ENCODE measurements around the gene CDC42BPA. TPM values are rescaled to one million over a fixed set of nuclear protein-coding genes. Genes with fewer than 3 reads are reported as not detected.
"Not testable (repeated sequence)": the region's sequence is repeated elsewhere in the genome, so short reads cannot be mapped to it uniquely, and the experiment has no call there.

CDC42BPA gene
- total RNA-seq, 1 experiment from 2014 or later = 30.1 TPM

- Histone ChIP-seq H3K9me3 (ENCODE audit: control insufficient read depth, low read depth, low read length) (no peaks in the 10 kb centered on the region), H3K79me1 (ENCODE audit: insufficient read depth, low read depth, low read length, poor library complexity, severe bottlenecking) (no peaks in the 10 kb centered on the region), H2BK12ac (ENCODE audit: insufficient read length, low read depth, low read length) (no peak overlapping the region), H4K20me1 (ENCODE audit: control insufficient read depth, insufficient read depth, insufficient read length) (no peaks in the 10 kb centered on the region), H3K23ac (ENCODE audit: insufficient read length, low read depth, low read length) (no peak overlapping the region), H3T11ph (ENCODE audit: low read length) (no peak overlapping the region), H3K27me3 (ENCODE audit: insufficient read depth, low read length) (no peaks in the 10 kb centered on the region), H3K14ac (ENCODE audit: insufficient read depth, low read length) (no peak overlapping the region), H3K18ac (ENCODE audit: insufficient read length, low read depth, low read length) (no peak overlapping the region), H3K4me1 (ENCODE audit: insufficient read depth, low read length) (peaks cover 6% of the 10 kb centered on the region; the same call in 1 of the 2 replicates), H3K56ac (ENCODE audit: insufficient read length, low read depth, low read length) (no peak overlapping the region), H2BK20ac (ENCODE audit: low read depth, low read length, poor library complexity, severe bottlenecking) (no peak overlapping the region), H4K5ac (ENCODE audit: insufficient read length, low read depth, low read length) (no peak overlapping the region), H2BK5ac (ENCODE audit: insufficient read length, low read length) (no peak overlapping the region), H3K27ac (ENCODE audit: insufficient read length, low read depth, low read length) (no peak overlapping the region), H3K4me2 (ENCODE audit: insufficient read depth, insufficient read length, low read length) (no peak overlapping the region), H2AFZ (ENCODE audit: low read length) (no peak overlapping the region), H2AK5ac (ENCODE audit: insufficient read length, low read length) (no peak overlapping the region), H3K23me2 (ENCODE audit: insufficient read length, low read depth, low read length, poor library complexity, severe bottlenecking) (no peaks in the 10 kb centered on the region), H4K91ac (ENCODE audit: insufficient read length, low read depth, low read length) (no peak overlapping the region), H3K79me2 (ENCODE audit: insufficient read depth, low read length) (no peaks in the 10 kb centered on the region), H2BK15ac (ENCODE audit: low read depth, low read length) (no peak overlapping the region), H2BK120ac (ENCODE audit: low read depth, low read length, poor library complexity, severe bottlenecking) (no peak overlapping the region), H4K8ac (replicated peaks; ENCODE audit: insufficient read length, low read depth, low read length) (no peak overlapping the region), H3K4ac (ENCODE audit: low read depth, low read length) (no peak overlapping the region), H3K9ac (ENCODE audit: extremely low read depth, insufficient read length, low read length) (no peak overlapping the region)
- no peak overlapping the region; a peak in 3 of 7 replicates for H3K27ac Mint-ChIP-seq
- H3K36me3 Mint-ChIP-seq (ENCODE audit: insufficient read depth in 1 of 3, low read depth in 3 of 3) = peaks cover 0 to 2% (median 0%) of the 10 kb centered on the region in 3 experiments; a peak in 1 of 7 replicates
- H3K4me1 Mint-ChIP-seq = peaks cover 39 to 51% of the 10 kb centered on the region in 2 experiments
- H3K27me3 Mint-ChIP-seq (ENCODE audit: low read depth) = no peaks in the 10 kb centered on the region; the same call in none of the 2 replicates
- DNase-seq = no peak
- WGBS (ENCODE audit: extremely low coverage, insufficient read length, low lambda C conversion rate) = no CpG with 5 or more reads among the region's 4 CpGs
- no peak for TF ChIP-seq CTCF (conservative IDR thresholded peaks at IDR 0.05)
- peaks cover 0 to 2% of the 10 kb centered on the region in 2 experiments; a peak in 1 of 5 replicates for H3K9me3 Mint-ChIP-seq
- H3K4me3 Mint-ChIP-seq = no peak overlapping the region; a peak in 1 of 5 replicates
Observed at GRCh38 chr1:227353186-227353585, 34.9 kb upstream of the CDC42BPA start.

- H3K56ac ChIP-seq (ENCODE audit: insufficient read length, low read depth, low read length); H2BK120ac ChIP-seq (ENCODE audit: low read depth, low read length, poor library complexity, severe bottlenecking); H3K27ac ChIP-seq (ENCODE audit: insufficient read length, low read depth, low read length); H4K20me1 ChIP-seq (ENCODE audit: control insufficient read depth, insufficient read depth, insufficient read length); H2AK5ac ChIP-seq (ENCODE audit: insufficient read length, low read length); H2BK5ac ChIP-seq (ENCODE audit: insufficient read length, low read length); H3K9me3 Mint-ChIP-seq; H3K23me2 ChIP-seq (ENCODE audit: insufficient read length, low read depth, low read length, poor library complexity, severe bottlenecking); H3K18ac ChIP-seq (ENCODE audit: insufficient read length, low read depth, low read length); H3K27ac Mint-ChIP-seq; H4K5ac ChIP-seq (ENCODE audit: insufficient read length, low read depth, low read length); H4K91ac ChIP-seq (ENCODE audit: insufficient read length, low read depth, low read length); H3K23ac ChIP-seq (ENCODE audit: insufficient read length, low read depth, low read length); H3K9me3 ChIP-seq (ENCODE audit: control insufficient read depth, low read depth, low read length); H3T11ph ChIP-seq (ENCODE audit: low read length); H3K27me3 ChIP-seq (ENCODE audit: insufficient read depth, low read length); H2BK20ac ChIP-seq (ENCODE audit: low read depth, low read length, poor library complexity, severe bottlenecking); H3K79me1 ChIP-seq (ENCODE audit: insufficient read depth, low read depth, low read length, poor library complexity, severe bottlenecking); DNase-seq; H3K4me2 ChIP-seq (ENCODE audit: insufficient read depth, insufficient read length, low read length); H3K4me1 ChIP-seq (ENCODE audit: insufficient read depth, low read length); H3K4me3 Mint-ChIP-seq; H3K14ac ChIP-seq (ENCODE audit: insufficient read depth, low read length); H2AFZ ChIP-seq (ENCODE audit: low read length); H3K4ac ChIP-seq (ENCODE audit: low read depth, low read length); H3K9ac ChIP-seq (ENCODE audit: extremely low read depth, insufficient read length, low read length); H4K8ac ChIP-seq (replicated peaks; ENCODE audit: insufficient read length, low read depth, low read length); H3K79me2 ChIP-seq (ENCODE audit: insufficient read depth, low read length); H3K36me3 Mint-ChIP-seq (ENCODE audit: insufficient read depth in 1 of 3, low read depth in 3 of 3); H2BK15ac ChIP-seq (ENCODE audit: low read depth, low read length); H2BK12ac ChIP-seq (ENCODE audit: insufficient read length, low read depth, low read length); H3K27me3 Mint-ChIP-seq (ENCODE audit: low read depth): not testable (repeated sequence)
- peaks cover 32 to 45% of the 10 kb centered on the region in 2 experiments for H3K4me1 Mint-ChIP-seq
- no CpG with 5 or more reads among the region's 2 CpGs for WGBS (ENCODE audit: extremely low coverage, insufficient read length, low lambda C conversion rate)
Observed at GRCh38 chr1:227352164-227352563, 33.9 kb upstream of the CDC42BPA start.

All from H9 (cell line).